A673 (cell line): Measurements from ENCODE around the gene INTS11. TPM values are rescaled to one million over a fixed set of nuclear protein-coding genes. Genes with fewer than 3 reads are reported as not detected.

Source experiments
- BruUV-seq: library from RNA; stranded (reverse); fragments of 400-500 nt; replicated peaks from 2 replicates; lab custom pipeline; 2021; lab: Mats Ljungman, UMichigan
- CTCF ChIA-PET: fragments of 300-600 bp; sonication (Branson Sonifier 250); formaldehyde crosslinking; loops from one replicate; lab custom pipeline; 2022; ENCODE audit warnings: antibody characterized with exemption; lab: Charles Lee
- POLR2A ChIA-PET: fragments of 300-600 bp; sonication (Branson Sonifier 250); formaldehyde crosslinking; loops from one replicate; lab custom pipeline; 2022; ENCODE audit warnings: antibody characterized with exemption; ENCODE audit not compliant: low non-redundant PET; lab: Charles Lee
- DNase-seq: peaks from one replicate; pipeline ENCODE4 v3.0.0-alpha.2; 2015; ENCODE audit warnings: low spot score
- H3K27ac ChIP-seq: fragments of 200-600 bp; sonication (generic); 2 replicates; pipeline ENCODE4 v1.5.1; 2016; ENCODE audit warnings: mixed run types, low read depth, mild to moderate bottlenecking, mixed read lengths, antibody characterized with exemption, low read length; ENCODE audit not compliant: poor library complexity, severe bottlenecking
- H3K27me3 ChIP-seq: fragments of 200-600 bp; sonication (generic); replicated peaks from 2 replicates; pipeline ENCODE4 v1.6.1; 2017; ENCODE audit warnings: mixed run types, low read depth, mild to moderate bottlenecking, mixed read lengths, antibody characterized with exemption, low read length; ENCODE audit not compliant: insufficient read depth, poor library complexity
- H3K36me3 ChIP-seq: fragments of 200-600 bp; sonication (generic); 2 replicates; pipeline ENCODE4 v1.6.1; 2016; ENCODE audit warnings: mixed run types, mild to moderate bottlenecking, mixed read lengths, antibody characterized with exemption, low read length; ENCODE audit not compliant: insufficient read depth, poor library complexity, severe bottlenecking
- H3K4me1 ChIP-seq: fragments of 200-600 bp; sonication (generic); 2 replicates; pipeline ENCODE4 v1.6.1; 2017; ENCODE audit warnings: mixed run types, mild to moderate bottlenecking, mixed read lengths, antibody characterized with exemption, low read length; ENCODE audit not compliant: insufficient read depth, poor library complexity, severe bottlenecking
- H3K4me3 ChIP-seq: fragments of 200-600 bp; sonication (generic); 2 replicates; pipeline ENCODE4 v1.5.1; 2016; ENCODE audit warnings: low read depth, mixed run types, mild to moderate bottlenecking, mixed read lengths, low read length; ENCODE audit not compliant: poor library complexity, severe bottlenecking
- H3K9me3 ChIP-seq: fragments of 200-600 bp; sonication (generic); 2 replicates; pipeline ENCODE4 v1.6.1; 2016; ENCODE audit warnings: mixed run types, low read depth, mild to moderate bottlenecking, mixed read lengths, antibody characterized with exemption, low read length; ENCODE audit not compliant: poor library complexity, severe bottlenecking
- CTCF ChIP-seq: fragments of 300-800, 200-600 bp; sonication (generic); conservative IDR thresholded peaks from 2 replicates; pipeline ENCODE4 v1.5.1; 2017; ENCODE audit warnings: low read depth, mild to moderate bottlenecking, antibody characterized with exemption, low read length, moderate library complexity, mixed read lengths
- EZH2 ChIP-seq: fragments of 200-600 bp; sonication (generic); IDR thresholded peaks from 2 replicates; pipeline ENCODE4 v1.6.1; 2017; ENCODE audit warnings: borderline replicate concordance, low read depth, mild to moderate bottlenecking, mixed read lengths, antibody characterized with exemption, low read length; ENCODE audit not compliant: poor library complexity, severe bottlenecking
- intact Hi-C: fragments of 100-400 bp; cut with micrococcal nuclease; formaldehyde crosslinking; loops from one replicate; pipeline ENCODE4 v1.10.0; 2022; ENCODE audit not compliant: unreplicated experiment
- total RNA-seq: library from RNA; stranded (reverse); gene quantifications from 2 replicates; pipeline ENCODE4 v1.2.3, GENCODE V29; 2021

The INTS11 gene
- total RNA-seq, 1 experiment from 2014 or later: 156 TPM

GRCh38 chr1:1296070-1297061 is 28.1 kb downstream of the INTS11 start:
- CTCF ChIA-PET: no interaction called here
- Histone ChIP-seq H3K4me1 (no peaks in the 10 kb centered on the region), H3K27ac (no peak overlapping the region), H3K36me3 (peaks cover 3% of the 10 kb centered on the region), H3K27me3 (no peaks in the 10 kb centered on the region), H3K9me3 (no peaks in the 10 kb centered on the region), H3K4me3 (no peak overlapping the region)
- no peak for DNase-seq
- POLR2A ChIA-PET: no interaction called here
- TF ChIP-seq CTCF: no peak
- intact Hi-C loops: no loop called here
- BruUV-seq: no TSS peak

GRCh38 chr1:1295154-1295923 is 29.1 kb downstream of the INTS11 start:
- peaks cover 3% of the 10 kb centered on the region for H3K36me3 ChIP-seq
- ChIA-PET POLR2A (no interaction called here), CTCF (no interaction called here)
- BruUV-seq: no TSS peak
- intact Hi-C loops: no loop called here
- H3K4me1 ChIP-seq: no peaks in the 10 kb centered on the region
- no peak overlapping the region for H3K4me3 ChIP-seq
- no peak overlapping the region for H3K27ac ChIP-seq
- DNase-seq: no peak
- H3K9me3 ChIP-seq: no peaks in the 10 kb centered on the region
- no peaks in the 10 kb centered on the region for H3K27me3 ChIP-seq
- no peak for TF ChIP-seq CTCF
- TF ChIP-seq EZH2: no peak

- CTCF ChIA-PET: no interaction called here
- H3K4me1 ChIP-seq: no peaks in the 10 kb centered on the region
- TF ChIP-seq EZH2 (no peak), CTCF (no peak)
- BruUV-seq: no TSS peak
- no peaks in the 10 kb centered on the region for H3K9me3 ChIP-seq
- H3K27ac ChIP-seq: no peak overlapping the region
- POLR2A ChIA-PET: no interaction called here
- no peak overlapping the region for H3K4me3 ChIP-seq
- peaks cover 3% of the 10 kb centered on the region for H3K36me3 ChIP-seq
- no peak for DNase-seq
- intact Hi-C loops: no loop called here
- no peaks in the 10 kb centered on the region for H3K27me3 ChIP-seq
Observed at GRCh38 chr1:1294250-1294890, 30.1 kb downstream of the INTS11 start.
